HL-60/S4 treated with phorbol 12-myristate 13-acetate at 8.2 ng/mL for 4 days and 3 days (cell line): ENCODE measurements around the gene ACE.

Experiments
- in situ Hi-C: fragments of 300-500 bp; cut with MboI; formaldehyde crosslinking; loops from 2 replicates; pipeline ENCODE4 v1.15.0; 2022; ENCODE audit warnings: low sequenced_read_pairs

Gene ACE

GRCh38 chr17:63512896-63513644 is 36.2 kb downstream of the ACE start:
- in situ Hi-C loops: no loop called here

GRCh38 chr17:63514477-63514876 is 37.6 kb downstream of the ACE start:
- in situ Hi-C loops: no loop called here

- in situ Hi-C loops: no loop called here
These were observed 38.1 kb downstream of the ACE start for GRCh38 chr17:63514974-63515373.

- in situ Hi-C loops: no loop called here
These were observed 38.6 kb downstream of the ACE start for GRCh38 chr17:63515426-63515825.

- in situ Hi-C loops: no loop called here
These were observed 40.3 kb downstream of the ACE start for GRCh38 chr17:63516910-63517824.

- in situ Hi-C loops: no loop called here
These were observed 41.1 kb downstream of the ACE start for GRCh38 chr17:63517825-63518534.

GRCh38 chr17:63519116-63519881 is 42.4 kb downstream of the ACE start:
- in situ Hi-C loops: no loop called here

GRCh38 chr17:63519972-63520882 is 43.4 kb downstream of the ACE start:
- in situ Hi-C loops: no loop called here

GRCh38 chr17:63523253-63523855 is 46.5 kb downstream of the ACE start, which contains the start of gene KCNH6:
TSS of gene KCNH6 (plus strand) at chr17:63523358. CDS start at chr17:63523414, 56 bp downstream.
- in situ Hi-C loops: no loop called here

GRCh38 chr17:63524051-63524450 is 47.2 kb downstream of the ACE start:
- in situ Hi-C loops: no loop called here

- in situ Hi-C loops: no loop called here
These were observed 48.5 kb downstream of the ACE start for GRCh38 chr17:63525190-63525946.

- in situ Hi-C loops: no loop called here
These were observed 50.0 kb downstream of the ACE start for GRCh38 chr17:63526861-63527260.

GRCh38 chr17:63528183-63528582 is 51.3 kb downstream of the ACE start:
- in situ Hi-C loops: no loop called here

- in situ Hi-C loops: no loop called here
These were observed 53.1 kb downstream of the ACE start for GRCh38 chr17:63529711-63530556.

- in situ Hi-C loops: no loop called here
These were observed 53.7 kb downstream of the ACE start for GRCh38 chr17:63530557-63531021.

- in situ Hi-C loops: no loop called here
These were observed 54.4 kb downstream of the ACE start for GRCh38 chr17:63531022-63531965.
